Activated effector memory CD4-positive, alpha-beta T cell treated with anti-CD3 and anti-CD28 coated beads, Interleukin-2, amount 50 U/mL, for 16 hours (primary cell): ENCODE measurements around the gene CCDC194.
A peak's percentile ranks its signal among the peaks of the same experiment; 100 is the strongest.

ENCODE experiments used
- DNase-seq: peaks from one replicate; pipeline ENCODE4 v3.0.0-alpha.2; 2020

CCDC194 gene

GRCh38 chr19:17405250-17406045, 11.5 kb upstream of the CCDC194 start, which contains the start of gene BST2:
Gene BST2 (minus strand): TSS chr19:17405630. CDS start chr19:17405575, 55 bp downstream.
- peak; percentile 83 for DNase-seq

- DNase-seq, result no peak
Observed at GRCh38 chr19:17404621-17405249, 10.7 kb upstream of the CCDC194 start.

DNA sequence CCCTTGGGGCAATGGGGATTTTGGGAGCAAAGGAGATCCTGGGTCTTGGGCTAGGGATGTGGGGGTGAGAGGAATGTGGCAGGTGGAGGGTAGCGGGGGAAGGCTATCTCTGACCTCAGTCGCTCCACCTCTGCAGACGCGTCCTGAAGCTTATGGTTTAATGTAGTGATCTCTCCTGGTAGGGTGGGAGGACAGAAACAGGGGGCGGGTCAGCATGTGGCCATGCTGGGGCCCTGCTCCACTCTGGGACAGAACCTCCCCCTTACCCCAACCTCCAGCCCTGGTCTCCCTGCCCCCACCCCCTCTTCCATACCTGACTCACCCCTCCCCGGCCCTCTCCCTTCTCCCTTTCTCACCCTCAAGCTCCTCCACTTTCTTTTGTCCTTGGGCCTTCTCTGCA, 10.0 kb upstream of the CCDC194 start:
- DNase-seq, result peak; percentile 64

DNA sequence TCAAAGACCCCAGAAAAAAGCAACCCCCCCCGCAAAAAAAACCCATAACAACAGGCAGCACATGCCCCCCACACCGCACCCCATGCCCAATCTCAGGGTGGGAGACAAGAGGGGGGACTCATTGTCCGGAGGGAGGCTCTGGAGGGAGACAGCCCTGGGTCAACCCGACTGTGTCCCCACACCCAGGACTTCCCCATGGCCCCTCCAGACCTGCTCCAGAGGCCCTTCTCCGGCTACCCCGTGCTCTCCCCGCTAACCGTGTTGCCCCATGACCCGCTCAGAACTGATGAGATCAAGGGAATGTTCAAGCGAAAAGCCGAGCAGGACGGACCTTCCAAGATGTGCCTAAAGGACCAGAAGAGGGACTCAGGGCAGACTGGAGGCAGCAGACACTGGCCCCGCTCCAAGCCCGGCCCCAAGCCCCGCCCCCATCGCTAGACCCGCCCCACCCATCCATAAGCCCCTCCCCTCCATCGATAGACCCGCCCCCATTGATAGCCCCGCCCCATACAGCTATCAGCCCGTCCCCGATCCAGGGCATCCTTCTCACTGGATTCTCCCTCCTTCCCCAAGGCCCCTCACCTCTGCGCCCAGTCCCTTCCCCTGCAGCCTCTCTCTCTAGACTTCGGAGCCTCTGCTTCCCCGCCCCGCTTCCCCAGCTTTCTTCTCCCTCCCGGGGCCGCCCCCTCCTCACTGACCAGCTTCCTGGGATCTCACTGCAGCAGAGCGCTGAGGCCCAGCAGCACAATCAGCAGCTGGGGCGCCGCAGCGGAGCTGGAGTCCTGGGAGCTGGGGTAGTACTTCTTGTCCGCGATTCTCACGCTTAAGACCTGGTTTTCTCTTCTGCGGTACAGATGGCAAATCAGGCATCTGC, 9.2 kb upstream of the CCDC194 start:
- peak; percentile 81 for DNase-seq

GRCh38 chr19:17401628-17402027, 7.6 kb upstream of the CCDC194 start:
- DNase-seq, result no peak

DNA sequence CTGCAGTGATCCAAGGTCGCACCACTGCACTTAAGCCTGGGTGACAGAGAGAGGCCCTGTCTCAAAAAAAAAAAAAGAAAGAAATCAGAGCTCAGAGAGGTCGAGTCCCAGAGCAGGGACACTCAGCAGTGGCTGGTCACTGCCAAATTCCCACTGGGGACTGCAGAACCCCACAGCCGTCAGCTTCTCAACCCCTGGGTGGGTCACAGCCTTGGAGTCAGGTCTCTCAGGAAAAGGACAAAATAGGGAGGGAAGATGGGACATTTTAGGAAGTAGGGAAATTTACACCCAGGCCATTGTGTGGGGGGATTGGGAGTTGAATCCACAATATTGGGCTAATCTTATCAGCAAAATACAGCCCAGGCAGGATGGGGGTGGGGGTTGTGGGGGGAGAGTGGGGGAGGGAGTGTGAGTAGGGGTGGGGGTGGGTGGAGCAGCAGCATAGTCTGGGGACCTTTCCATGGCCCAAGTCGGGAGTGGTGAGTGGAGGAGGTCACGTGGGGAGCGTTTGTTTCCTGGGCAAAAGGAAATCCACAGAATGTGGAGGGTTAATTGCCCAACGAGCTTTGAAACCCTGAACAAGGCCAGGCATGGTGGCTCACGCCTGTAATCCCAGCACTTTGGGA, 5.0 kb upstream of the CCDC194 start:
- no peak for DNase-seq

DNA sequence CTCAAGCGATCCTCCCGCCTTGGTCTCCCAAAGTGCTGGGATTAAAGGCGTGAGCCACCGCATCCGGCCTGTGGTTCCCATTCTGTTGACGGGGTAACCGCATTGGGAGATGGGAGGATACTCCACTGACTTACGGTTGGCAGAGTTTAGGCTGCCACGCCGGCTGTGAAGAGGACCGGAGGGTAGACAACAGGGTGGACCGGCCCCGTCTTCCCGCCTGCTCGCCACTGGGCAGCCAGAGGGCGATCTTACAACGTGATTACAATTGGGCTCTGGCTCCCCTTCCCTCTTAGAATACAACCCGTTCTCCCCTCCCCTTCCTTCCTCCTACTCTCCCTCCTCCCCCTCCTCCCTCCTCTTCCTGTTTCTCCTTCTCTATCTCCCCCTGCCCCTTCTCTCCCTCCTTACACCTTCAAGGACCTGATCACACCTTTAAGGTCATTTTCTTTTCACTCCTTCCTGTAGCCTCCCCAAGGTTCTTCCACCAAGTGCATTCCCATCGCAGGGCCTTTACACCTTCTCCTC, 957 bp upstream of the CCDC194 start:
- peak; percentile 90 for DNase-seq

GRCh38 chr19:17393002-17393401, 994 bp downstream of the CCDC194 start:
- DNase-seq, result no peak

DNA sequence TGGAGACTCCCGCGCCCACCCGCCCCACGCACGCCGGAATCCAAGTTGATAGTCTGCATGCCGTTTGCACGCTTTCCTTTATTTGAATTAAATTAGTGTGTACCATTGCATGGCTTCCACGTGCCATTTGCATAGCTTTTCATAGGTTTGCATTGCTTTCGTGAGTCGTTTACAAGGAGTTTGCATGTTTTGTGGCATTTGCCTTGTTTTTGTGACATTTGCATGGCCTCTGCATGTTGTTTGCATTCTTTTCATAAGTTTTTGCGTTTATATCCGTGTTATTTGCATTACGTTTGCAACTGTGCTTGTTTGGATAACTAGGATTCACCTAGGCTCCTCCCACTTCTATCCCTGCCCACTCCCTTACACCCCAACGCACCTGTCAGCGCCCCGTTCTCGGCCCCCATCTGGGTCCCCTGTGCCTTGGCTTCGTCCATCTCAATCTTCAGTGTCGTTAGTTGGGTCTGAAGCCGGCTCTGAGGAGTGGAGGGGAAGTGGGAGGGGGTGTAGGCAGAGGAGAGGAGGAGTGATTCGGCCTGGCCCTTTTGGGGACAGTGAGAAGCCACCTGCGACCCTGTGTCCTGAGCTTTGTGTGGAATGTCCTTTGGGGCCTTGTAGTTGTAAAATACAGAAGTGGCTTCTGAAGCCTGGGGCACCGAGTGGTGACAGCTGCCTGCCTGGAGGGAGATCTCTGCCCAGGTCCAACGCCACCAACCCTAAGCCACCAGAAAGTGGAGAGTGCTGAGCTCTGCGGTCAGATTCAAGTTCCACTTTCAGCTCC, 2.4 kb downstream of the CCDC194 start:
- DNase-seq, result no peak

GRCh38 chr19:17390665-17391370, 3.2 kb downstream of the CCDC194 start:
- DNase-seq, result peak; percentile 96

- DNase-seq, result no peak
Observed at GRCh38 chr19:17389957-17390664, 3.9 kb downstream of the CCDC194 start.

DNA sequence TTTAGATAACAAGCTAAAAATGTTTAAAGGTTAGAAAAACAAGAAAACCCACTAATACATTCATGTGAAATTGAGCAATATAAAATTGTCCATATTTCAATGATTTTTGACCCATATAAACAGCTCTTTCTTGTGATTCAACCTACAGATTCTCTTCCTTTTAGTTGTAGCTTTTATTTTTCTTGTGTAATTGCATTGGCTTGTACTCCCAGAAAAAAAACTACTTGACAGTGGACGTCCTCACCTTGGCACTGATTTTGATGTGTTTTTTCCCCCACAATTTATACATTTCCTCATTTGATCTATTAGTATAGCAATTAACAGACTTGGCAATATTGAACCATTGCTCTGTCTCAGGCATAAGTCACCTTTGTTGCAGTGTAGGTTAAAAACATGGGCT, 4.7 kb downstream of the CCDC194 start:
- no peak for DNase-seq

GRCh38 chr19:17385878-17386611, 8.0 kb downstream of the CCDC194 start:
- DNase-seq, result peak; percentile 86

DNA sequence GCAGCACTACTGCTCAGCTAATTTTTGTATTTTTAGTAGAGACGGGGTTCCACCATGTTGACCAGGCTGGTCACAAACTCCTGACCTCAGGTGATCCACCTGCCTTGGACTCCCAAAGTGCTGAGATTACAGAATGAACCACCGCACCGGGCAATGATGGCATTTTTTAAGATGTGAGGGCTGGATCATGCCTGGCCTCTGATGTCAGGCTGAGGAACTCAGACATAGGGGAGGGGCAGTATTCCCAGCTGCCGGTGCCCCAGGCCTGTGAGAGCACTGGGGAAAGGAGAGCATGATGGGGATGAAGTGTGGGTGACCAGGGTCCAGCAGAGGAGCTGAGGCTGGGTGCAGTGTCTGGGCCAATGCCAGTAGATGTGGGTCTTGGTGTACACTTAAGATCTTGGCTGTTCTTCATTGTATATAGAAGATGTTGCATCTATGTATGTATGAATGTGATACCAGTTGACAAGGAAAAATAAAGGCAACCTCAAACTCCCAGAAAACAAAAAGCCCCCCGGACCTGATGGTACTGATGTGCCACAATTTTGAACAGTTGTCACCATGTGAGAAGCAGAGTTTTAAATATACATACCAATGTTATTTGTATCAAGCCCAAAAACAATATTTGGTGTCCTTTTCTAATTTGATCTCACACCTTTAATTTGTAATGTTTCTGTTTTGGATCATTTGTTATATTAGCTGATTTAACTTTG, 13.4 kb downstream of the CCDC194 start:
- no peak for DNase-seq

DNA sequence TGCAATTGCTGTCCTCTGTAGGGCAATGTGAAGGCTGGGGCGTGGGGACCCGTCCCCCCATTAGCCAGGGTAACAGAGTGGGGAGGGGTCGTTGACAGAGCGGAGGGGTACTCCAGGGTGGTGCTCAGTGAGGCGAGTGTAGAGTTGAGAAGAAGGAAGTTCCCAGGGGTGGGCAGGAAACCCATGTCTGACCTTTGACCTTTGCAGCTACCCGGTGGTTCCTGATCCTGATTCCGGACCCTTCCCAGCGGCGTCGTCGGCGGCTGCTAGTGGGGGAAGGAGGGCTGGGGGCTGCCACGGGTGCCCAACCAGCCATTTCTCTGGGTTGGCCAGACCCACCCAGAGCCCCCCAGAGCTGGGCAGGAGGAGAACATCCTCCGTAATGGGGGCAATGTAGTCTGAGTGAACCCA, 14.8 kb downstream of the CCDC194 start:
- DNase-seq, result no peak

- DNase-seq, result no peak
Observed at GRCh38 chr19:17378271-17378670, 15.7 kb downstream of the CCDC194 start.

- no peak for DNase-seq
Observed at GRCh38 chr19:17376935-17377600, 16.9 kb downstream of the CCDC194 start, which contains the start of gene PLVAP. Gene PLVAP (minus strand): TSS chr19:17377342. CDS start chr19:17377288, 54 bp downstream.

GRCh38 chr19:17370026-17370587, 23.9 kb downstream of the CCDC194 start:
- DNase-seq, result no peak
